ENCODE measurements around the gene ZDHHC23. TPM values are rescaled to one million over a fixed set of nuclear protein-coding genes. Genes with fewer than 3 reads are reported as not detected.

The ZDHHC23 gene
- total and polyA plus RNA-seq, 2 experiments from 2014 or later: 1.9 to 8.5 TPM

- Histone ChIP-seq H2AFZ (no peak overlapping the region), H3K4me3 (no peak overlapping the region), H3K36me3 (replicated peaks; ENCODE audit: insufficient read depth, low read depth) (no peaks in the 10 kb centered on the region), H3K9me3 (ENCODE audit: low read depth) (no peaks in the 10 kb centered on the region), H3K9me2 (replicated peaks; ENCODE audit: insufficient read depth) (no peaks in the 10 kb centered on the region), H3K27me3 (no peaks in the 10 kb centered on the region), H4K20me1 (ENCODE audit: insufficient read depth, poor library complexity, severe bottlenecking) (no peaks in the 10 kb centered on the region), H3K27ac (no peak overlapping the region), H3K79me2 (no peaks in the 10 kb centered on the region), H3K4me2 (no peak overlapping the region), H3K4me1 (ENCODE audit: insufficient read depth) (no peaks in the 10 kb centered on the region)
- 87% methylated on average over 2 of the region's 2 CpGs for WGBS (ENCODE audit: low lambda C conversion rate, missing lambda C conversion rate)
- DNase-seq (ENCODE audit: low spot score): no peak
- TF ChIP-seq EZH2 (IDR thresholded peaks at IDR 0.05; ENCODE audit: borderline replicate concordance) (no peak), CTCF (IDR thresholded peaks at IDR 0.05; ENCODE audit: poor library complexity) (no peak), EZH2phosphoT487 (IDR thresholded peaks at IDR 0.05; ENCODE audit: low read depth, severe bottlenecking, unreplicated experiment) (no peak)
These were observed 63.4 kb downstream of the ZDHHC23 start for GRCh38 chr3:114011059-114011797.

Other genes starting within 250 kb of the ZDHHC23 start
- 103 and 124 TPM in 2 replicates for gene NAA50, start 201.8 kb upstream of the ZDHHC23 start, total RNA-seq
- gene NAA50, start 201.8 kb upstream of the ZDHHC23 start, polyA plus RNA-seq: 45.5 and 64.3 TPM in 2 replicates
- 81.7 and 87.2 TPM in 2 replicates for gene ATP6V1A, start 201.0 kb upstream of the ZDHHC23 start, total RNA-seq
- gene ATP6V1A, start 201.0 kb upstream of the ZDHHC23 start, polyA plus RNA-seq: 50.4 and 62.3 TPM in 2 replicates
- 2.8 TPM in 2 replicates for gene GRAMD1C, start 109.2 kb upstream of the ZDHHC23 start, total RNA-seq
- 0.57 and 0.97 TPM in 2 replicates for gene GRAMD1C, start 109.2 kb upstream of the ZDHHC23 start, polyA plus RNA-seq
- gene CCDC191, start 108.5 kb downstream of the ZDHHC23 start, total RNA-seq: 3.0 and 3.5 TPM in 2 replicates
- gene CCDC191, start 108.5 kb downstream of the ZDHHC23 start, polyA plus RNA-seq: 1.1 and 2.7 TPM in 2 replicates
- gene QTRT2, start 108.7 kb downstream of the ZDHHC23 start, total RNA-seq: 14.7 and 18.3 TPM in 2 replicates
- 7.8 and 13.4 TPM in 2 replicates for gene QTRT2, start 108.7 kb downstream of the ZDHHC23 start, polyA plus RNA-seq
- gene DRD3, start 231.0 kb downstream of the ZDHHC23 start, total RNA-seq: not detected in 2 replicates
- gene DRD3, start 231.0 kb downstream of the ZDHHC23 start, polyA plus RNA-seq: not detected in 2 replicates

Data from hepatocyte (in vitro differentiated cells).